Endothelial cell of umbilical vein (primary cell): Measurements from ENCODE around the gene RNPEPL1. TPM values are rescaled to one million over a fixed set of nuclear protein-coding genes. Genes with fewer than 3 reads are reported as not detected.

Experiments
- BruUV-seq: library from RNA; stranded (reverse); fragments of 400-500 nt; replicated peaks from 2 replicates; lab custom pipeline; 2021; lab: Mats Ljungman, UMichigan
- CTCF ChIA-PET: fragments of 300-600, 350-600 bp; sonication (Branson Sonifier 250); formaldehyde crosslinking; loops from one replicate; lab custom pipeline; 2021; ENCODE audit warnings: antibody characterized with exemption, inconsistent platforms; lab: Charles Lee
- POLR2A ChIA-PET: fragments of 300-600, 350-600 bp; sonication (Branson Sonifier 250); formaldehyde crosslinking; loops from one replicate; lab custom pipeline; 2021; ENCODE audit warnings: antibody characterized with exemption, inconsistent platforms; lab: Charles Lee
- DNase-seq: peaks from one replicate; pipeline ENCODE4 v3.0.0-alpha.2; 2011; ENCODE audit warnings: low read depth, low spot score
- FAIRE-seq: peaks from 2 replicates; lab custom pipeline; 2011; peaks lifted over from hg19 to GRCh38; lab: Jason Lieb, UNC
- H2AFZ ChIP-seq: 2 replicates; pipeline ENCODE4 v1.6.0; 2012; ENCODE audit warnings: low read depth, low read length, control low read depth, inconsistent platforms
- H3K27ac ChIP-seq: 2 replicates; pipeline ENCODE4 v1.5.1; 2011; ENCODE audit warnings: low read depth, mild to moderate bottlenecking, control low read depth, low read length, moderate library complexity; ENCODE audit not compliant: insufficient read depth
- H3K27me3 ChIP-seq, 2 experiments: 2 replicates each; pipeline versions ENCODE4 v1.6.0 to v1.6.1; 2011; ENCODE audit warnings: low read length in 2 of 2, mixed read lengths in 1 of 2; ENCODE audit not compliant: control insufficient read depth in 2 of 2, insufficient read depth in 2 of 2
- H3K36me3 ChIP-seq, 2 experiments: 2 replicates in 1 of 2; 3 replicates in 1 of 2; pipeline ENCODE4 v1.5.1; 2011; ENCODE audit warnings: low read length in 2 of 2, mild to moderate bottlenecking in 1 of 2, moderate library complexity in 1 of 2; ENCODE audit not compliant: control insufficient read depth in 2 of 2, insufficient read depth in 2 of 2; ENCODE audit errors: extremely low read depth in 1 of 2
- H3K4me1 ChIP-seq: 3 replicates; pipeline ENCODE4 v1.5.1; 2011; ENCODE audit warnings: mild to moderate bottlenecking, low read length; ENCODE audit not compliant: control insufficient read depth, insufficient read depth; ENCODE audit errors: extremely low read depth
- H3K4me2 ChIP-seq: 2 replicates; pipeline ENCODE4 v1.6.1; 2011; ENCODE audit warnings: low read length, control low read depth, mixed read lengths; ENCODE audit not compliant: insufficient read depth
- H3K4me3 ChIP-seq, 3 experiments: fragments of 200-600 bp in 1 of 3; sonication (generic), shearing (Covaris generic) in 1 of 3; replicated peaks in 1 of 3; 2 replicates each; pipeline ENCODE4 v1.5.1; 2011 to 2016; ENCODE audit warnings: control low read depth in 3 of 3, low read length in 3 of 3, mild to moderate bottlenecking in 2 of 3, inconsistent platforms in 1 of 3, low read depth in 1 of 3, moderate library complexity in 1 of 3; ENCODE audit not compliant: insufficient read depth in 1 of 3
- H3K79me2 ChIP-seq: 2 replicates; pipeline ENCODE4 v1.6.0; 2012; ENCODE audit warnings: low read length, inconsistent platforms; ENCODE audit not compliant: control insufficient read depth, insufficient read depth
- H3K9ac ChIP-seq: replicated peaks from 2 replicates; pipeline ENCODE3; 2011; ENCODE audit warnings: low read length, control low read depth; ENCODE audit not compliant: insufficient read depth; ENCODE audit errors: extremely low read depth
- H3K9me1 ChIP-seq: replicated peaks from 3 replicates; pipeline ENCODE4 v1.6.0; 2011; ENCODE audit warnings: mild to moderate bottlenecking, low read length; ENCODE audit not compliant: control insufficient read depth, insufficient read depth; ENCODE audit errors: extremely low read depth
- H3K9me3 ChIP-seq: replicated peaks from 2 replicates; pipeline ENCODE4 v1.5.1; 2012; ENCODE audit warnings: low read length, inconsistent platforms; ENCODE audit not compliant: control insufficient read depth, insufficient read depth
- H4K20me1 ChIP-seq: replicated peaks from 2 replicates; pipeline ENCODE3; 2011; ENCODE audit warnings: mild to moderate bottlenecking, low read length; ENCODE audit not compliant: control insufficient read depth, insufficient read depth; ENCODE audit errors: extremely low read depth
- CTCF ChIP-seq, 2 donors: IDR thresholded peaks; 1 replicate in 1 of 2; 2 replicates in 1 of 2; pipeline ENCODE4 v1.5.1; 2011; ENCODE audit warnings: low read length in 2 of 2, mild to moderate bottlenecking in 2 of 2, moderate library complexity in 2 of 2, control low read depth in 1 of 2, inconsistent platforms in 1 of 2, low read depth in 1 of 2; ENCODE audit not compliant: insufficient read depth in 1 of 2; ENCODE audit errors: extremely low read depth in 1 of 2
- EZH2 ChIP-seq: IDR thresholded peaks from 2 replicates; pipeline ENCODE4 v1.6.1; 2012; ENCODE audit warnings: borderline replicate concordance, low read depth, mild to moderate bottlenecking, moderate library complexity, low read length, inconsistent platforms; ENCODE audit not compliant: severe bottlenecking
- FOS ChIP-seq: IDR thresholded peaks from 2 replicates; pipeline ENCODE4 v1.6.1; 2011; ENCODE audit warnings: mild to moderate bottlenecking, low read length, moderate library complexity, borderline replicate concordance; ENCODE audit not compliant: insufficient read depth
- GATA2 ChIP-seq: IDR thresholded peaks from 2 replicates; pipeline ENCODE4 v1.7.0; 2011; ENCODE audit warnings: low read depth, mild to moderate bottlenecking, moderate library complexity, mixed read lengths, low read length; ENCODE audit not compliant: insufficient read length, insufficient read depth
- JUN ChIP-seq: IDR thresholded peaks from 2 replicates; pipeline ENCODE4 v1.6.1; 2011; ENCODE audit warnings: borderline replicate concordance, low read depth; ENCODE audit not compliant: insufficient read length, insufficient read depth
- MAX ChIP-seq: IDR thresholded peaks from 2 replicates; pipeline ENCODE4 v1.6.1; 2011; ENCODE audit not compliant: insufficient read depth, insufficient read length
- MYC ChIP-seq: IDR thresholded peaks from one replicate; pipeline ENCODE4 v1.6.1; 2011; ENCODE audit warnings: mild to moderate bottlenecking, low read depth, low read length
- POLR2A ChIP-seq: IDR thresholded peaks from 2 replicates; pipeline ENCODE4 v1.6.1; 2012; ENCODE audit warnings: low read depth, mild to moderate bottlenecking, control low read depth, low read length
- POLR2AphosphoS5 ChIP-seq: IDR thresholded peaks from 2 replicates; pipeline ENCODE4 v1.6.1; 2012; ENCODE audit warnings: low read depth, mild to moderate bottlenecking, control low read depth, low read length, moderate library complexity; ENCODE audit not compliant: insufficient read depth
- dilution Hi-C: fragments of 300-500 bp; cut with MboI; formaldehyde crosslinking; loops from one replicate; pipeline ENCODE4 v1.15.0; 2019; ENCODE audit warnings: low sequenced_read_pairs; ENCODE audit not compliant: extremely low pct_ligation_motif_present
- intact Hi-C: fragments of 100-400 bp; cut with micrococcal nuclease; formaldehyde crosslinking; loops from one replicate; pipeline ENCODE4 v1.10.0; 2022
- polyA plus RNA-seq, 4 experiments: library from polyadenylated mRNA; depleted of rRNA in 3 of 4; stranded (reverse) in 3 of 4; unstranded in 1 of 4; fragments of >200 nt; gene quantifications; 2 replicates each; pipeline versions ENCODE4 v1.2.1 to v1.2.3, GENCODE V29; 2011 to 2012; ENCODE audit warnings: missing spikeins in 1 of 4
- total RNA-seq: library from RNA; stranded (reverse); gene quantifications from 2 replicates; pipeline ENCODE4 v1.2.3, GENCODE V29; 2021

The RNPEPL1 gene
- total and polyA plus RNA-seq, 2 donors (not counting 3 experiments of a cell fraction or from before 2014, with no cell fraction given), result 35.8 to 67.1 TPM

GRCh38 chr2:240605867-240606743 is 37.8 kb downstream of the RNPEPL1 start:
- Histone ChIP-seq H3K4me3 (no peak overlapping the region), H3K9me1 (no peaks in the 10 kb centered on the region), H3K27me3 (no peaks in the 10 kb centered on the region), H3K9ac (no peak overlapping the region), H3K4me1 (peaks cover 2% of the 10 kb centered on the region), H3K27ac (no peak overlapping the region), H3K79me2 (no peaks in the 10 kb centered on the region), H2AFZ (no peak overlapping the region), H3K4me2 (no peak overlapping the region), H3K9me3 (no peaks in the 10 kb centered on the region), H4K20me1 (no peaks in the 10 kb centered on the region), H3K36me3 (no peaks in the 10 kb centered on the region)
- no peak for FAIRE-seq
- ChIA-PET POLR2A (no interaction called here), CTCF (interaction anchor here (0.7 kb wide), 1 partner anchor 19 kb away, joined by 3 read pairs; the partner anchor contains the start of gene CAPN10)
- no peak for TF ChIP-seq CTCF (IDR thresholded peaks at IDR 0.05; ENCODE audit: extremely low read depth in 1 of 2, insufficient read depth in 1 of 2, low read depth in 1 of 2, low read length in 2 of 2)
- TF ChIP-seq EZH2, result no peak
- no peak for TF ChIP-seq POLR2A
- no peak for TF ChIP-seq JUN
- TF ChIP-seq MYC, result no peak
- no peak for TF ChIP-seq FOS
- no peak for TF ChIP-seq POLR2AphosphoS5
- no peak for TF ChIP-seq MAX
- TF ChIP-seq GATA2, result no peak
- dilution Hi-C loops, result no loop called here
- BruUV-seq, result no TSS peak
- intact Hi-C loops, result no loop called here
- DNase-seq, result no peak
